Common myeloid progenitor, CD34-positive (primary cell): Measurements from ENCODE around the gene ADM.

Experiments
- CTCF ChIA-PET: fragments of 350-600 bp; sonication (Branson Sonifier 250); formaldehyde crosslinking; loops from one replicate; lab custom pipeline; 2021; ENCODE audit warnings: antibody characterized with exemption; lab: Charles Lee
- POLR2A ChIA-PET: fragments of 350-600 bp; sonication (Branson Sonifier 250); formaldehyde crosslinking; loops from one replicate; lab custom pipeline; 2021; ENCODE audit warnings: antibody characterized with exemption; lab: Charles Lee
- DNase-seq, 3 donors: peaks; one replicate each; pipeline versions ENCODE4 v3.0.0 to v3.0.0-alpha.2; 2013
- H3K27ac ChIP-seq, 2 experiments: 1 replicate in 1 of 2; 2 replicates in 1 of 2; pipeline ENCODE4 v1.7.0; 2013; ENCODE audit warnings: inconsistent platforms in 2 of 2, low read length in 2 of 2, mild to moderate bottlenecking in 2 of 2, low read depth in 1 of 2, moderate library complexity in 1 of 2; ENCODE audit not compliant: severe bottlenecking in 2 of 2, insufficient read depth in 1 of 2, poor library complexity in 1 of 2
- H3K27me3 ChIP-seq, 5 experiments: replicated peaks in 2 of 5; 1 replicate in 3 of 5; 2 replicates in 2 of 5; pipeline versions ENCODE4 v1.6.1 to v1.7.0; 2013; ENCODE audit warnings: low read length in 4 of 5, mild to moderate bottlenecking in 2 of 5, moderate library complexity in 2 of 5, inconsistent platforms in 1 of 5; ENCODE audit not compliant: insufficient read depth in 5 of 5, control insufficient read depth in 4 of 5
- H3K36me3 ChIP-seq, 4 experiments: 1 replicate in 2 of 4; 2 replicates in 2 of 4; pipeline versions ENCODE4 v1.6.1 to v1.7.0; 2013; ENCODE audit warnings: low read length in 3 of 4, control low read depth in 1 of 4, mild to moderate bottlenecking in 1 of 4; ENCODE audit not compliant: control insufficient read depth in 4 of 4, insufficient read depth in 4 of 4
- H3K4me1 ChIP-seq, 4 experiments: 1 replicate in 3 of 4; 2 replicates in 1 of 4; pipeline versions ENCODE4 v1.6.1 to v1.7.1; 2013; ENCODE audit warnings: low read length in 3 of 4, mild to moderate bottlenecking in 3 of 4, control low read depth in 1 of 4, inconsistent platforms in 1 of 4, moderate library complexity in 1 of 4; ENCODE audit not compliant: control insufficient read depth in 4 of 4, insufficient read depth in 4 of 4; ENCODE audit errors: control extremely low read depth in 1 of 4
- H3K4me3 ChIP-seq, 7 experiments: 1 replicate in 4 of 7; 2 replicates in 3 of 7; pipeline versions ENCODE4 v1.5.1 to v1.7.0; 2013; ENCODE audit warnings: mild to moderate bottlenecking in 7 of 7, low read length in 6 of 7, moderate library complexity in 6 of 7, inconsistent platforms in 2 of 7, low read depth in 2 of 7, control low read depth in 1 of 7; ENCODE audit not compliant: insufficient read depth in 4 of 7, control insufficient read depth in 1 of 7; ENCODE audit errors: extremely low read depth in 1 of 7
- H3K9me3 ChIP-seq, 5 experiments: 1 replicate in 4 of 5; 2 replicates in 1 of 5; pipeline versions ENCODE4 v1.6.1 to v1.7.1; 2013; ENCODE audit warnings: low read length in 4 of 5, mild to moderate bottlenecking in 2 of 5, inconsistent platforms in 1 of 5, low read depth in 1 of 5, moderate library complexity in 1 of 5; ENCODE audit not compliant: control insufficient read depth in 4 of 5, insufficient read depth in 2 of 5; ENCODE audit errors: control extremely low read depth in 1 of 5
- WGBS: methylation state at CpG from one replicate; pipeline ENCODE4 v1.1.5; 2013; ENCODE audit not compliant: insufficient coverage; 5-methylcytosine and 5-hydroxymethylcytosine counted together

The ADM gene

DNA sequence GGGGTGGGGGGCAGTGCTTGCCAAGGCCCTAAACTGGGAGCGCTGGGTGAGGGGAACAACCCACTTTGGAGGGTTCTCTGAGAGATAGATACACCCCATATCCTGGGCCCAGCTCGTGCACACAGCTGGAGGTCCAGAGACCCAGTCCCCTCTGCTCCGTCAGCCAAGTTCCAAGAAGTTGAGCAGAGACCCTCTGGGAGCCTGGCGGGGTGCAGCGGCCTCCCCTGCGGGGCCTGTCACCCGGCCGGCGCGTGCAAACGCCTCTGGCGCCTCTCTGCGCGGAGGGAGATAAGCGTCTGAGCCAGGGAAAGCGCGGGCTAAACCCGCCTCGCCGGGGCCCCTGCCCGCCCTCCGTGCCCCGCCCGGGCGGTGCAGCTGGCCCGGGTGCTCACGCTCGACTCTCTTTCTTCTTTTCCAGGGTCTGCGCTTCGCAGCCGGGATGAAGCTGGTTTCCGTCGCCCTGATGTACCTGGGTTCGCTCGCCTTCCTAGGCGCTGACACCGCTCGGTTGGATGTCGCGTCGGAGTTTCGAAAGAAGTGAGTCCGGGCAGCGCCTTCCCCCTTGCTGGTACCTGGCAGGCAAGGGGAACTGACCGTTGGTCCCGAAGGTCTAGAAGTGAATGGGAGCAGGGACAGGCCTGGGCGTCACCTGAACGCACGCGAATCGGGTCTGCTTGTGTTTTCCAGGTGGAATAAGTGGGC, 540 bp downstream of the ADM start:
- Histone ChIP-seq H3K9me3 (no peaks in the 10 kb centered on the region), H3K27me3 (peaks cover 0 to 33% (median 24%) of the 10 kb centered on the region in 5 experiments), H3K36me3 (peaks cover 0 to 3% (median 0%) of the 10 kb centered on the region in 4 experiments), H3K27ac (no peak overlapping the region), H3K4me1 (peaks cover 11 to 65% (median 58%) of the 10 kb centered on the region in 4 experiments), H3K4me3 (peak overlapping the region; percentile 25 to 95 (median 86))
- WGBS = under 1% methylated on average over 49 of the region's 51 CpGs
- DNase-seq = peak in 2 of 3 donors; percentile 48 to 67
- ChIA-PET CTCF (interaction anchor here (0.6 to 4.7 kb wide), 14 partner anchors 10 to 547 kb away, joined by 3 to 41 read pairs (median 6); no protein-coding TSS in a partner anchor), POLR2A (interaction anchor here (0.5 to 1.0 kb wide), 3 partner anchors 13 to 98 kb away, joined by 3 read pairs; no protein-coding TSS in a partner anchor)

GRCh38 chr11:10305964-10306918, 1.4 kb downstream of the ADM start:
- H3K27ac ChIP-seq = no peak overlapping the region
- CTCF ChIA-PET = interaction anchor here (0.6 to 4.7 kb wide), 14 partner anchors 10 to 548 kb away, joined by 3 to 48 read pairs (median 4); no protein-coding TSS in a partner anchor
- no peaks in the 10 kb centered on the region for H3K9me3 ChIP-seq
- WGBS = 0% methylated on average over 51 of the region's 65 CpGs
- peaks cover 0 to 33% (median 23%) of the 10 kb centered on the region in 5 experiments for H3K27me3 ChIP-seq
- peaks cover 0 to 3% (median 0%) of the 10 kb centered on the region in 4 experiments for H3K36me3 ChIP-seq
- H3K4me1 ChIP-seq = peaks cover 11 to 65% (median 58%) of the 10 kb centered on the region in 4 experiments
- DNase-seq = peak in 1 of 3 donors; percentile 47
- POLR2A ChIA-PET = interaction anchor here (0.5 kb wide), 1 partner anchor 20 kb away, joined by 3 read pairs; no protein-coding TSS in a partner anchor
- H3K4me3 ChIP-seq = peak overlapping the region; percentile 11 to 95 (median 86)

GRCh38 chr11:10307022-10307399, 2.1 kb downstream of the ADM start:
- CTCF ChIA-PET = interaction anchor here (0.8 to 4.8 kb wide), 22 partner anchors 8 to 549 kb away, joined by 3 to 48 read pairs (median 5); no protein-coding TSS in a partner anchor
- H3K4me1 ChIP-seq = peaks cover 11 to 63% (median 58%) of the 10 kb centered on the region in 4 experiments
- H3K9me3 ChIP-seq = peaks cover 0 to 2% (median 0%) of the 10 kb centered on the region in 5 experiments
- peak in 1 of 3 donors; percentile 52 for DNase-seq
- H3K27ac ChIP-seq = no peak overlapping the region
- WGBS = 0% methylated on average over 1 of the region's 9 CpGs
- H3K27me3 ChIP-seq = peaks cover 0 to 33% (median 18%) of the 10 kb centered on the region in 5 experiments
- peak overlapping the region in 6 of 7 experiments; percentile 69 to 95 (median 88) for H3K4me3 ChIP-seq
- H3K36me3 ChIP-seq = peaks cover 0 to 3% (median 0%) of the 10 kb centered on the region in 4 experiments
- POLR2A ChIA-PET = interaction anchor here (0.7 kb wide), 1 partner anchor 334 kb away, joined by 3 read pairs; no protein-coding TSS in a partner anchor

GRCh38 chr11:10307400-10308200, 2.7 kb downstream of the ADM start:
- under 1% methylated on average over 52 of the region's 62 CpGs for WGBS
- Histone ChIP-seq H3K4me1 (peaks cover 11 to 57% (median 54%) of the 10 kb centered on the region in 4 experiments), H3K36me3 (peaks cover 0 to 3% (median 0%) of the 10 kb centered on the region in 4 experiments), H3K9me3 (peaks cover 0 to 2% (median 0%) of the 10 kb centered on the region in 5 experiments), H3K4me3 (peak overlapping the region; percentile 15 to 95 (median 86)), H3K27ac (peak overlapping the region in 1 of 2 experiments; percentile 61), H3K27me3 (peaks cover 0 to 33% (median 18%) of the 10 kb centered on the region in 5 experiments)
- ChIA-PET CTCF (interaction anchor here (0.6 to 4.8 kb wide), 29 partner anchors 8 to 550 kb away, joined by 3 to 48 read pairs (median 5); no protein-coding TSS in a partner anchor), POLR2A (interaction anchor here (0.6 to 0.7 kb wide), 2 partner anchors 335 to 1141 kb away, joined by 3 to 4 read pairs; no protein-coding TSS in a partner anchor)
- peak; percentile 90 to 96 (median 96) for DNase-seq

- POLR2A ChIA-PET = interaction anchor here (0.6 to 0.7 kb wide), 2 partner anchors 10 to 1142 kb away, joined by 3 to 4 read pairs; no protein-coding TSS in a partner anchor
- no peak for DNase-seq
- WGBS = 14% methylated on average over 15 of the region's 16 CpGs
- Histone ChIP-seq H3K27ac (peak overlapping the region in 1 of 2 experiments; percentile 61), H3K4me1 (peaks cover 11 to 50% (median 48%) of the 10 kb centered on the region in 4 experiments), H3K4me3 (peak overlapping the region in 6 of 7 experiments; percentile 69 to 95 (median 88)), H3K27me3 (peaks cover 0 to 33% (median 18%) of the 10 kb centered on the region in 5 experiments), H3K36me3 (peaks cover 0 to 3% (median 0%) of the 10 kb centered on the region in 4 experiments), H3K9me3 (peaks cover 0 to 2% (median 0%) of the 10 kb centered on the region in 5 experiments)
- CTCF ChIA-PET = interaction anchor here (0.6 to 4.8 kb wide), 26 partner anchors 7 to 550 kb away, joined by 3 to 48 read pairs (median 5); no protein-coding TSS in a partner anchor
Measured at GRCh38 chr11:10308201-10308954, 3.5 kb downstream of the ADM start.
